Neural cell (in vitro differentiated cells): Measurements from ENCODE around the gene CCNG2.

Source experiments
- CTCF ChIP-seq: fragments of 450-650 bp; IDR thresholded peaks from 2 replicates; pipeline ENCODE4 v1.5.1; 2014; ENCODE audit warnings: antibody characterized with exemption, mild to moderate bottlenecking, moderate library complexity; ENCODE audit not compliant: poor library complexity, severe bottlenecking
- EP300 ChIP-seq: fragments of 450-650 bp; conservative IDR thresholded peaks from 2 replicates; pipeline ENCODE4 v1.6.1; 2014; ENCODE audit warnings: antibody characterized with exemption, mild to moderate bottlenecking, moderate library complexity; ENCODE audit not compliant: poor library complexity, severe bottlenecking
- EZH2 ChIP-seq: fragments of 200-600, 300-800 bp; shearing (Covaris generic), sonication (generic); IDR thresholded peaks from 2 replicates; pipeline ENCODE4 v1.6.1; 2014; ENCODE audit warnings: antibody characterized with exemption, low read length, borderline replicate concordance, mild to moderate bottlenecking; ENCODE audit not compliant: insufficient read depth, poor library complexity, severe bottlenecking
- POLR2AphosphoS5 ChIP-seq: IDR thresholded peaks from 2 replicates; pipeline ENCODE4 v1.6.1; 2012
- RAD21 ChIP-seq: fragments of 450-650 bp; conservative IDR thresholded peaks from 2 replicates; pipeline ENCODE4 v1.6.1; 2014; ENCODE audit warnings: antibody characterized with exemption, mild to moderate bottlenecking, moderate library complexity
- SMC3 ChIP-seq: fragments of 450-650 bp; conservative IDR thresholded peaks from 2 replicates; pipeline ENCODE4 v1.6.1; 2014; ENCODE audit warnings: antibody characterized with exemption, mild to moderate bottlenecking, moderate library complexity; ENCODE audit not compliant: poor library complexity

GRCh38 chr4:77181720-77182119, 24.7 kb downstream of the CCNG2 start:
- TF ChIP-seq EZH2 (no peak), CTCF (no peak), EP300 (no peak), POLR2AphosphoS5 (no peak), RAD21 (no peak), SMC3 (no peak)
